Measurements from ENCODE around the gene PSENEN.
"Not testable (repeated sequence)": the region's sequence is repeated elsewhere in the genome, so short reads cannot be mapped to it uniquely, and the experiment has no call there.

Gene PSENEN

DNA sequence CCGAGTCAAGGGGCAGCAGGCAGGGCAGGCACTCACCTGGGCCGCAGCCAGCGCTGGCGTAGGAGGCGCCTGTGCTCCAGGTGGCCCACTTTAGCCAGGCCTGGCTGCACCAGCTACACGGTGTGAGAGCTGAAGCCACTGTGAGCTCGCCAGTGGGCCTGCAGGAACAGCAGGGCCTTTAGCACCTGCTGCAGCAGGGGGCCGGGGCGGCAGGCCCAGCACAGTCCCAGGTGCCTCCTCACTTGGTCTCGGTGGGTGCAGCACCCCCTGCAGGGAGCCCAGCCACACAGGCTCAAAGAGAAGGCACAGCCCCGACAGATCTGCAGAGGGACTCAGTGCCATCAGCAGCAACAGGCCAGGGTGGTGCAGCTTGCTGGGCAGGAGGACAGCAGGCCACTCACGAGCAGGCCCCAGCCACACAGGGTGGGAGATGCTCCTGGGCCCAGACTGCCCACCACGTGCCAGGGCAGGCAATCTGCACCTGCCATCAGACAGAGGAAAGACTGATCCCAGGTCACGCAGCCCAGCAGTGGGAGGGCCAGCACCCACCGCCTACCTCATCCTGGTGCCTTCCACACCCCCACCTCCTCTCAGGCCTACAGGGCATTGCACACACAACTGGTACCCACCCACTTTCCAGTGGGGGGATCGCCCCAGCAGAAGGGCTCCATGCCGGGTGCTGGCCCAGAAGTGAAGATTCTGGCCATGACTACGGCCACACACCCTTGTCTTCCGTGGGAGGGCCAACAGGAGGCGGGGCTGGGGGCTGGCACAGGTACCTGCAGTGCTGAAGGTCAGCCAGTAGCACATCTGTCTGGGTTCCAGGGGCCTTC, 45.7 kb downstream of the PSENEN start:
- DNase-seq = no peak

DNA sequence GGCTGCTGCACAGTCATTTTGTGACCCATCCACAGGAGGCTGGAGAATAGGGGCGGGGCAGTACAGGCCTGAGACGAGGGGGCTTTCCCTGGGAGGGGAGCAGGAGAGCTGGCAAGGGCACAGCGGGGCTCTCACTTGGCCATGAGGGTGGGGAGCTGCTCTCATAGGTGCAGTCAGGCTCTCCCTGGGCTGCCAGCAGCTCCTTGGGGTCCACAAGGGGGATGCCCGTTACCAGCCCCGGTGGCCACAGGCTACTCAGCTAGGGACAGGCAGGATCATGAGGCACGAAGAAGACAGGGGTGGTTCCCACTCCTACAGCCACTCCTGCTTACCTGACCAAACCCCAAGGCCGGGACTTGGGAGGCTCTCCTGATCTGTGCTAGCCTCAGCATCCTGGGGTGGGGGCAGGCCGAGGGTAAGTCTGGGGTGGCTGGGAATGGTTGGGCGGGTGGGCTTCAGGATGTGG, 46.4 kb downstream of the PSENEN start:
- DNase-seq = no peak

GRCh38 chr19:35792312-35792711, 46.9 kb downstream of the PSENEN start:
- no peak for DNase-seq

GRCh38 chr19:35792888-35793287, 47.4 kb downstream of the PSENEN start:
- DNase-seq = no peak

GRCh38 chr19:35793381-35794165, 48.1 kb downstream of the PSENEN start:
- no peak for DNase-seq

DNA sequence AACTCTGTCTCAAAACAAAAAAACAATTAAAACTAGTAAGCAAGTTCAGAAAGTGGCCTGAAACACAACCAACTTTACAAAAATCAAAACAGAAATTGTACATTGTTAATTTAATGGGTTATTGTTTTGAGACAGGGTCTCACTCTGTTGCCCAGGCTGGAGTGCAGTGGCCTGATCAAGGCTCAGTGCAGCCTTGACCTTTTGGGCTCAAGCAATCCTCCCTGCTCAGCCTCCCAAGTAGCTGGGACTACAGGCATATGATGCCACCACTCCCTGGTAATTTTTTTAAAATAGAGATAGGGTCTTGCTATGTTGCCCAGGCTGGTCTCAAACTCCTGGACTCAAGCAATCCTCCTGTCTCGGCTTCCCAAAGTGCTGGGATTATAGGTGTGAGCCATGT, 50.1 kb downstream of the PSENEN start:
- not testable (repeated sequence) for DNase-seq

Measured in eye (tissue), 1 donor.